Endothelial cell of umbilical vein (primary cell): ENCODE results near the gene CLNS1A.

Experiments
- EZH2 ChIP-seq: IDR thresholded peaks from 2 replicates; pipeline ENCODE4 v1.6.1; 2012; ENCODE audit warnings: borderline replicate concordance, low read depth, mild to moderate bottlenecking, moderate library complexity, low read length, inconsistent platforms; ENCODE audit not compliant: severe bottlenecking
- JUN ChIP-seq: IDR thresholded peaks from 2 replicates; pipeline ENCODE4 v1.6.1; 2011; ENCODE audit warnings: borderline replicate concordance, low read depth; ENCODE audit not compliant: insufficient read length, insufficient read depth
- POLR2A ChIP-seq: IDR thresholded peaks from 2 replicates; pipeline ENCODE4 v1.6.1; 2012; ENCODE audit warnings: low read depth, mild to moderate bottlenecking, control low read depth, low read length
- TF ChIP-seq, protein P1 (sequence below), 2 donors: IDR thresholded peaks; 1 replicate in 1 of 2; 2 replicates in 1 of 2; pipeline ENCODE4 v1.5.1; 2011; ENCODE audit warnings: low read length in 2 of 2, mild to moderate bottlenecking in 2 of 2, moderate library complexity in 2 of 2, control low read depth in 1 of 2, inconsistent platforms in 1 of 2, low read depth in 1 of 2; ENCODE audit not compliant: insufficient read depth in 1 of 2; ENCODE audit errors: extremely low read depth in 1 of 2
- TF ChIP-seq, protein P2 (sequence below): IDR thresholded peaks from 2 replicates; pipeline ENCODE4 v1.6.1; 2011; ENCODE audit not compliant: insufficient read depth, insufficient read length

DNA sequence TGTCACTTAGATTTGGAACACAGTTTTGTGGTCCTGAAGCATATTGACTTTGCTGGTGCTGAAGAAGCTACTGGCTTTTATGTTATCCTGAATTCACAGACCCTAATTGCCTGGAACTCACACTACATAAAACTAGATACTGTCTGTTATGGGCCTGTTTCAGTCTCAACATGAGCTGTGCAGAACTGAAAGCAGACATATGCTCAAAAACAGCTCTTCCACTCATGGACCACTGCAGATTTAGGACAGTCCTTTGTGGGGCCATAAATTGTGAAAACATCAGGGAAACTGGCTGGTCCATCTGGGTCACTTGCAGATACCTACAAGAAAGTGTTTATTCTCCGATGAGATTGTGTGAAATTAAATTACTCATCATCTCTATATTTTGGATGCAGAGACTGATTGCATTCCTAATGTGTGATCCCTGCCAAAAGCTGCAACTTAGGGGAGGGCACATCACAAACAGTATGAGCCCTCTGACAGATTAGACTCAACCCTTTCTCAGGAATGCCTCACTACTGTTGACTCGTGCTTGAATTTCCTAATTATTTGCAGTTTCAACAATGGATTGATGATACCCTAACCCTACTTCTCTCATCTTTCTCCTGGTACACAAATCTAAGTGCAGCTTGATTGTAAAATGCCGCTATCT is 10.2 kb upstream of the CLNS1A start:
- TF ChIP-seq, protein P1, sequence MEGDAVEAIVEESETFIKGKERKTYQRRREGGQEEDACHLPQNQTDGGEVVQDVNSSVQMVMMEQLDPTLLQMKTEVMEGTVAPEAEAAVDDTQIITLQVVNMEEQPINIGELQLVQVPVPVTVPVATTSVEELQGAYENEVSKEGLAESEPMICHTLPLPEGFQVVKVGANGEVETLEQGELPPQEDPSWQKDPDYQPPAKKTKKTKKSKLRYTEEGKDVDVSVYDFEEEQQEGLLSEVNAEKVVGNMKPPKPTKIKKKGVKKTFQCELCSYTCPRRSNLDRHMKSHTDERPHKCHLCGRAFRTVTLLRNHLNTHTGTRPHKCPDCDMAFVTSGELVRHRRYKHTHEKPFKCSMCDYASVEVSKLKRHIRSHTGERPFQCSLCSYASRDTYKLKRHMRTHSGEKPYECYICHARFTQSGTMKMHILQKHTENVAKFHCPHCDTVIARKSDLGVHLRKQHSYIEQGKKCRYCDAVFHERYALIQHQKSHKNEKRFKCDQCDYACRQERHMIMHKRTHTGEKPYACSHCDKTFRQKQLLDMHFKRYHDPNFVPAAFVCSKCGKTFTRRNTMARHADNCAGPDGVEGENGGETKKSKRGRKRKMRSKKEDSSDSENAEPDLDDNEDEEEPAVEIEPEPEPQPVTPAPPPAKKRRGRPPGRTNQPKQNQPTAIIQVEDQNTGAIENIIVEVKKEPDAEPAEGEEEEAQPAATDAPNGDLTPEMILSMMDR (IDR thresholded peaks at IDR 0.05; ENCODE audit: extremely low read depth in 1 of 2, insufficient read depth in 1 of 2, low read depth in 1 of 2, low read length in 2 of 2) = no peak
- no peak for TF ChIP-seq POLR2A
- TF ChIP-seq, protein P2, sequence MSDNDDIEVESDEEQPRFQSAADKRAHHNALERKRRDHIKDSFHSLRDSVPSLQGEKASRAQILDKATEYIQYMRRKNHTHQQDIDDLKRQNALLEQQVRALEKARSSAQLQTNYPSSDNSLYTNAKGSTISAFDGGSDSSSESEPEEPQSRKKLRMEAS = no peak
- no peak for TF ChIP-seq EZH2
- TF ChIP-seq JUN = no peak
